K562 (cell line): ENCODE results near the gene DDX23.

ENCODE experiments used
- BRD9 ChIP-seq: fragments of 450-650 bp; IDR thresholded peaks from 2 replicates; pipeline ENCODE4 v1.6.1; 2018; ENCODE audit warnings: low read depth; ENCODE audit not compliant: partially characterized antibody
- GABPA ChIP-seq: fragments of 200-800 bp; sonication (Bioruptor generic); conservative IDR thresholded peaks from 2 replicates; pipeline ENCODE4 v1.6.1; 2016; ENCODE audit warnings: low read depth, missing genetic modification characterization, missing compliant biosample characterization
- KAT2B ChIP-seq: IDR thresholded peaks from one replicate; pipeline ENCODE4 v1.6.1; 2012; ENCODE audit warnings: low read depth, mild to moderate bottlenecking, control low read depth, inconsistent platforms, low read length, moderate library complexity
- KLF13 ChIP-seq: fragments of 450-650 bp; IDR thresholded peaks from 2 replicates; pipeline ENCODE4 v1.6.1; 2016; ENCODE audit warnings: missing genetic modification characterization, low read depth, mild to moderate bottlenecking, missing compliant biosample characterization, moderate library complexity, borderline replicate concordance
- MIER1 ChIP-seq: fragments of 450-650 bp; IDR thresholded peaks from 2 replicates; pipeline ENCODE4 v1.6.1; 2016; ENCODE audit warnings: antibody characterized with exemption, mild to moderate bottlenecking, low read depth
- POLR2A ChIP-seq: fragments of 450-650 bp; conservative IDR thresholded peaks from 2 replicates; pipeline ENCODE4 v1.6.1; 2016
- SIX5 ChIP-seq, 2 experiments: IDR thresholded peaks; 2 replicates each; pipeline ENCODE4 v1.6.1; 2011; ENCODE audit warnings: low read length in 2 of 2, borderline replicate concordance in 1 of 2, low read depth in 1 of 2, mild to moderate bottlenecking in 1 of 2, moderate library complexity in 1 of 2; ENCODE audit not compliant: insufficient read depth in 1 of 2
- SMAD1 ChIP-seq: fragments of 150-350 bp; IDR thresholded peaks from 2 replicates; pipeline ENCODE4 v1.6.1; 2014; ENCODE audit warnings: low read length, low read depth; ENCODE audit not compliant: partially characterized antibody
- SRF ChIP-seq, 2 experiments: fragments of 250-450, 450-650 bp in 1 of 2; sonication (Bioruptor Pico) in 1 of 2; sonication (generic) in 1 of 2; formaldehyde crosslinking; IDR thresholded peaks; 2 replicates each; pipeline versions ENCODE4 v1.5.0 to v1.5.1; 2020 to 2022; ENCODE audit warnings: mild to moderate bottlenecking in 1 of 2, missing genetic modification reagents in 1 of 2
- TAF1 ChIP-seq: IDR thresholded peaks from 2 replicates; pipeline ENCODE4 v1.6.1; 2011; ENCODE audit warnings: mild to moderate bottlenecking, low read length, moderate library complexity; ENCODE audit not compliant: insufficient read depth, control insufficient read depth, severe bottlenecking; ENCODE audit errors: extremely low read depth
- ZBED1 ChIP-seq: IDR thresholded peaks from 2 replicates; pipeline ENCODE4 v1.6.1; 2014
- ZBTB7A ChIP-seq: IDR thresholded peaks from 2 replicates; pipeline ENCODE4 v1.6.1; 2011; ENCODE audit warnings: low read depth, mild to moderate bottlenecking, low read length, moderate library complexity, borderline replicate concordance; ENCODE audit not compliant: control insufficient read depth
- ZFX ChIP-seq: sonication (generic); formaldehyde crosslinking; IDR thresholded peaks from 2 replicates; pipeline ENCODE4 v1.8.0; 2022; ENCODE audit warnings: mild to moderate bottlenecking, missing genetic modification reagents, moderate library complexity
- TF ChIP-seq, protein P1 (sequence below), 3 experiments: IDR thresholded peaks in 2 of 3; conservative IDR thresholded peaks in 1 of 3; 2 replicates each; pipeline ENCODE4 v1.5.1; 2011 to 2012; ENCODE audit warnings: low read length in 3 of 3, mild to moderate bottlenecking in 3 of 3, control low read depth in 2 of 3, improper control_type of control experiment in 1 of 3, inconsistent platforms in 1 of 3, low read depth in 1 of 3, mixed read lengths in 1 of 3, moderate library complexity in 1 of 3; ENCODE audit not compliant: insufficient read depth in 2 of 3

DNA sequence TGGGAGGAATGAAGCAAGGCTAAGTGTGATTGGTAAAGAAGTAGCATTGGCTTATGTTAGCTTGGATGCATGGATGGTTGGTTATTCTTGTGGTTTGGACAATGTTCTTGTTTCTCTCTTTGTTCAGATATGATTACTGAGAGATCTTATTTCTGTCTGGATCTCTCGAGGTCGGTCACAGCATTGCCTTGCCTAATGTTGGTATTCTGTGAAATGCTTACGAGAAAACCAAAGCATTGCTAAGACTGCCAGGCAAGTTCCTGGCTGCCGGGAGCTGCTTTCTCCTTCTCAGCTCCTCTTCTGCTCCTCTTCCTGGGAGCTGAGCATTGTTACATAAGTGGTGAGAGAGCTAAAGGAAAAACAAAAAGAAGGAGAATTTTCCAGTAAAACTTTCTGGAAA lies 21.1 kb upstream of the DDX23 start:
- TF ChIP-seq SIX5 (IDR thresholded peaks at IDR 0.05; ENCODE audit: borderline replicate concordance in 1 of 2, insufficient read depth in 1 of 2, low read depth in 1 of 2, low read length in 2 of 2) (no peak), KAT2B (no peak), GABPA (tag) (no peak), TAF1 (no peak), ZBTB7A (no peak), ZBED1 (no peak), KLF13 (tag) (no peak), BRD9 (no peak), ZFX (CRISPR knock-in tag) (no peak), POLR2A (no peak), SRF (CRISPR knock-in tag; IDR thresholded peaks at IDR 0.05) (no peak), MIER1 (no peak), SMAD1 (no peak)
- TF ChIP-seq, protein P1, sequence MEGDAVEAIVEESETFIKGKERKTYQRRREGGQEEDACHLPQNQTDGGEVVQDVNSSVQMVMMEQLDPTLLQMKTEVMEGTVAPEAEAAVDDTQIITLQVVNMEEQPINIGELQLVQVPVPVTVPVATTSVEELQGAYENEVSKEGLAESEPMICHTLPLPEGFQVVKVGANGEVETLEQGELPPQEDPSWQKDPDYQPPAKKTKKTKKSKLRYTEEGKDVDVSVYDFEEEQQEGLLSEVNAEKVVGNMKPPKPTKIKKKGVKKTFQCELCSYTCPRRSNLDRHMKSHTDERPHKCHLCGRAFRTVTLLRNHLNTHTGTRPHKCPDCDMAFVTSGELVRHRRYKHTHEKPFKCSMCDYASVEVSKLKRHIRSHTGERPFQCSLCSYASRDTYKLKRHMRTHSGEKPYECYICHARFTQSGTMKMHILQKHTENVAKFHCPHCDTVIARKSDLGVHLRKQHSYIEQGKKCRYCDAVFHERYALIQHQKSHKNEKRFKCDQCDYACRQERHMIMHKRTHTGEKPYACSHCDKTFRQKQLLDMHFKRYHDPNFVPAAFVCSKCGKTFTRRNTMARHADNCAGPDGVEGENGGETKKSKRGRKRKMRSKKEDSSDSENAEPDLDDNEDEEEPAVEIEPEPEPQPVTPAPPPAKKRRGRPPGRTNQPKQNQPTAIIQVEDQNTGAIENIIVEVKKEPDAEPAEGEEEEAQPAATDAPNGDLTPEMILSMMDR (IDR thresholded peaks at IDR 0.05 in 2 of 3, conservative IDR thresholded peaks at IDR 0.05 in 1 of 3; ENCODE audit: insufficient read depth in 2 of 3, low read depth in 1 of 3, low read length in 3 of 3): no peak
